ENCODE measurements around the gene SIDT1.

SIDT1 gene

GRCh38 chr3:113677737-113678136 lies 145.4 kb downstream of the SIDT1 start:
- no peak for DNase-seq (ENCODE audit: low read depth in 2 of 2, low spot score in 1 of 2)

DNA sequence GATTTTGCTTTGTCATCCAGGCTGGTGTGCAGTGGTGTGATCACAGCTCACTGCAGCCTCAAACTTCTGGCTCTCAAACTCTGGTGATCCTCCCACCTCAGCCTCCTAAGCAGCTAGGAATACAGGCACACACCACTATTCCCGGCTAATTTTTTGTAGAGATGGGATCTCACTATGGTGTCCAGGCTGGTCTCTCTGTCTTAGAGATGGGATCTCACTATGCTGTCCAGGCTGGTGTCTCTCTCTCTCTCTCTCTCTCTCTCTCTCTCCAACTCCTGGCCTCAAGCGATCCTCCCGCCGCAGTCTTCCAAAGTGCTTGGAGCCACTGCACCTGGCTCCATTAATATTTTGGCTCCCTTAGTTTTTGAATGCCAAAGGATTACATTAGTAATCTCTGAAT lies 146.4 kb downstream of the SIDT1 start:
- DNase-seq (ENCODE audit: low read depth in 2 of 2, low spot score in 1 of 2) = no peak

All from stimulated activated CD8-positive, alpha-beta memory T cell treated with anti-CD3 and anti-CD28 coated beads, Interleukin-4, amount 100 ng/mL, for 1 hour (primary cell).